Stimulated activated CD4-positive, alpha-beta T cell treated with anti-CD3 and anti-CD28 coated beads, Interleukin-12 subunit alpha, Interleukin-12 subunit beta, amount 100 ng/mL, for 24 hours (primary cell): ENCODE results near the gene GSG1L.

Experiments
- DNase-seq, 2 experiments: peaks; one replicate each; pipeline ENCODE4 v3.0.0-alpha.2; 2020; ENCODE audit warnings: low read depth in 2 of 2

Gene GSG1L

GRCh38 chr16:27791404-27791719, 272.2 kb downstream of the GSG1L start:
- DNase-seq: no peak

GRCh38 chr16:27790546-27791403, 272.7 kb downstream of the GSG1L start:
- DNase-seq: no peak

DNA sequence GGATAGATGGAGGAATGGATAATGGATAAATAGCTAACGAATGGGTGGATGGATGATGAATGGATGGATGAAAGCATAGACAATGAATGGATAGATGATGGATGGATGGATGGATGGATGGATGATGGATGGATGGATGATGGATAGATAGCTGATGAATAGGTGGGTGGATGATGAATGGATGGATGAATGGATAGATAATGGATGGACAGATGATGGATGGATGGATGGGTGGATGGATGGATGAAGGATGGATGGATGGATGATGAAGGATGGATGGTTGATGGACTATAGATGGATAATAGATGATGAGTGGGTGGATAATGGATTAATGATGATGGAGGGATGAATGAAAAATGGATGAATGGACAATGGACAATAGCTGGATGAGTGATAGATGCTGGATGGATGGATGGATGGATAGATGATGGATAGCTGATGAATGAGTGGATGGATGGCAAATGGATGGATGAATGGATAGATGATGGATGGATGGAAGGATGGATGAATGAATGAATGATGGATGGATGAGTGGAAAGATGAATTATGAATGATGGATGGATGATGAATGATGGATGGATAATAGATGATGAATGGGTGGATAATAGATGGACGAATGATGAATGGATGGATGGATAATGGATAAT, 273.8 kb downstream of the GSG1L start:
- no peak for DNase-seq

GRCh38 chr16:27789150-27789549, 274.4 kb downstream of the GSG1L start:
- DNase-seq: no peak

- DNase-seq: no peak
Measured at GRCh38 chr16:27787665-27788064, 275.8 kb downstream of the GSG1L start.

GRCh38 chr16:27786923-27787625, 276.4 kb downstream of the GSG1L start:
- DNase-seq: no peak

DNA sequence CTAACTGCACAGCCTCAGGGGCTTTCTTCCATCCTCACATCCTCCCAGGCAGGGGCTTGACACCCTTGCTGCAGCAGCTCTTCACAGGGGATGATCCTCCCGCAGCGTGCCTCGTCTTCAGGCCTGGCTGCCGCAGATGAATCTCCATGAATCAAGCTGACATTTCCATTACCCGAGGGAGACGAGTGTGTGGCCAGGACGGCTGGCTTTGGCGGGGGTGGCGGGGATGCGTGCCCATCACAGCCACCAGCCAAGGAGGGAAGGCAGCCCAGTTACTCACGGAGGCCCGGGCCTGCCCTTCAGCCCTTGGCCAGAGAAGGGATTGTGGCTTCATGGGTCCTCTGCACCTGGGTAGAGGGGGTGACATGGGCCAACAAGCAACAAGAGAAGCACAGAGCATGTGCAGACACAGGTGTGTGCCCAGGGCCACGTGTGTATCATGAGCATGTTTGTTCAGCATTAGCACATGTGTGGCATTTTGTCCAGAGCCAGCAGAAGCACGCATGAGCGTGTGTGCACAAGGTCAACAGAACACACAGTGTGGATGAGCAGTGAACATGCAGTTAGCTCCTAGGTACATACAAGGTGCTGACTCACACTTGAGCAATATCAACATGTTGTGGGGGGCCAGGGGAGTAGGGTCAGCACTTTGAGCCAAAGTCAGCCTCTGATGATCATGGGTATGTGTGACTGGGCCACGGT, 277.1 kb downstream of the GSG1L start:
- DNase-seq: no peak

DNA sequence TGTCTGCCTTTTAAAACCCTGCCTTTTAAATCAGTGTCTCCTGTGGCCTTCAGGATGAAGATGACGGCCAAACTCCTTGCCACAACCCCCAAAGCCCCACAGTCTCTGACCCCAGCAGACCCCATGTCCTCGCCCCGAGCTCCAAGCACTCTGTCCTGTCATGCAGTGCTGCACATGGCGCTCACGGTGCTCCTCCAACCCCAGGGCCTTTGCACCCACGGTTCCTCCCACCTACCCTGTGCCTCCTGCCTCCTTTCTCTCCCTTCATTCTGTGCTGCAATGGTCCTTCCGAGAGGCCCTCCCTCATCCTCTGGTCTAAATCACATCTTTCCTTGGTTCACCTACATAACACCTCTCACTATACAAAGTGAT, 278.2 kb downstream of the GSG1L start:
- DNase-seq: no peak

- no peak for DNase-seq
Measured at GRCh38 chr16:27784351-27785306, 278.9 kb downstream of the GSG1L start.

- DNase-seq: no peak
Measured at GRCh38 chr16:27781981-27782880, 281.3 kb downstream of the GSG1L start.

DNA sequence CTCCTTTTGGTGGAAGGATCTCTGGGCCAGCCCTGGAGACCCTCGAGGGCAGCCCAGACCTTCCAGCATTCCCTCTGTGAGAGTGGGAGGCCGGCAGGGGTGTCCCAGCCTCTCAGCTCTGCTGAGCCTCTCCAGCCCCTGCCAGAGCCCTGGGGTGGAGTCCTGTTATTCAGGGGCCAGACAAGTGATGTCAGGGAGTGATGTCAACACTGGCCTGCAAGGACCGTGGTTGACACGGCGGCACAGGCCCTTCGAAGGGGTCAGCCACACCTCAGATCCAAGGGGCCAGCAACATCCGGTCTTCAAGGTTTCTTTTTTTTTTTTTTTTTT, 282.4 kb downstream of the GSG1L start:
- no peak for DNase-seq

DNA sequence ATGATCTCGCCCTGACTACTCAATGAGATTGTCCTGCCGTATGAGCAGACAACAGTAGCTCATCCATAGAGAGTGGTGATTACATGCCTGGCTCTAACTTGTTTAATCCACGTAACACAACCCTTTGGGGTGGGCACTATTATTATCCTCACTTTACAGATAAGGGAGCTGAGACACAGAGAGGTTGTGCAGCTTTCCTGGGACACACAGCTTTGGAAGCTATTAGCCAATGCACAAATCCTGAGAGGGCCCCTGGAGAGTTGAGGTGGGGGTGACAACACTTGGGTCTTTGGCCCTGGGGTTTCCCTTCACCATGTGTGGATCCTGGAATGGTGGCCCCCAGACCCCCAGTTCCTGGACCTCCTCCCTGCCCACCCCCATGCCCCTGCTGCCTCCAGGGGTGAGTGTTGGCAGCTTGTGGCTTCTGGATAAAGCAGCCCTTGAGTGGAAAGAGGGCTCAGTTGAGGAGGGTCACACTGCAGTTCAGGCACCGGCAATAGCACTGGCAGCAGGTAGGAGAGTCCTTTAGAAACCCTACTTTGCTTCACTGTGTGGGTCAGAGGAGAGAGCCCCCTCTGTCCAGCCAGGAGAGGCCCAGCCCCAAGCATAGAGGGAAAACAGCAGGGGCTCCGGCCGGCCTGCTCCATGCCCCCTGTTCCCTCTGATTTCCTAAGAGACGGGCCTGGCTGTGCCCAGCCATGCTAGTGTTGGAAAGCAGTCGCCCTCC, 282.9 kb downstream of the GSG1L start:
- DNase-seq: no peak

GRCh38 chr16:27779641-27780164, 283.8 kb downstream of the GSG1L start:
- no peak for DNase-seq

GRCh38 chr16:27778926-27779570, 284.5 kb downstream of the GSG1L start:
- no peak for DNase-seq

- DNase-seq: no peak
Measured at GRCh38 chr16:27778171-27778925, 285.2 kb downstream of the GSG1L start.

DNA sequence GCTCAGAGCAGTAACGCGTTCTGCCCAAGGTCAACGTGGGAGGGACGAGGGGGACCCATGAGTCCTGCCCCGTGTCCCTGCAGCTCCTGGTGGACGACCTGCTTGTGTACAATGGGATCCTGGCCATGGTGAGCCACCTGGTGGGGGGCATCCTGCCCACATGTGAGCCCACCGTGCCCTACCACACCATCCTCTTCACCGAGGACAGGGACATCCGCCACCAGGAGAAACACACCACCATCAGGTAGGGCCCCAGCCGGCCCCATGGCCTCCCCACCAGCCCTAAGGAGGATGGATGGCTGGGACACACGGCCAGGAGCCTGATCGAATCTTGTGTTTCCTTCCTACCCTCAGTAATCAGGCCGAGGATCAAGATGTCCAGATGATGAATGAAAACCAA, 286.0 kb downstream of the GSG1L start:
- DNase-seq: no peak

- DNase-seq: no peak
Measured at GRCh38 chr16:27776556-27777225, 286.8 kb downstream of the GSG1L start.
